Osteoblast (primary cell): ENCODE measurements around the gene BPIFB4. TPM values are rescaled to one million over a fixed set of nuclear protein-coding genes. Genes with fewer than 3 reads are reported as not detected.
"Not testable (repeated sequence)": the region's sequence is repeated elsewhere in the genome, so short reads cannot be mapped to it uniquely, and the experiment has no call there.

Source experiments
- DNase-seq: peaks from one replicate; pipeline ENCODE4 v3.0.0; 2011; ENCODE audit warnings: low spot score, mixed read lengths; ENCODE audit not compliant: insufficient read length; ENCODE audit errors: missing footprints
- H2AFZ ChIP-seq: 2 replicates; pipeline ENCODE4 v1.6.0; 2011; ENCODE audit warnings: mild to moderate bottlenecking, low read length
- H3K27ac ChIP-seq: 2 replicates; pipeline ENCODE4 v1.5.1; 2011; ENCODE audit warnings: mild to moderate bottlenecking, low read depth, low read length, moderate library complexity
- H3K27me3 ChIP-seq: 2 replicates; pipeline ENCODE4 v1.6.0; 2012; ENCODE audit warnings: mild to moderate bottlenecking, control low read depth, inconsistent platforms, low read length, moderate library complexity; ENCODE audit not compliant: insufficient read depth
- H3K36me3 ChIP-seq: 2 replicates; pipeline ENCODE4 v1.5.1; 2011; ENCODE audit warnings: mild to moderate bottlenecking, low read length, control low read depth, moderate library complexity; ENCODE audit not compliant: insufficient read depth
- H3K4me1 ChIP-seq: 2 replicates; pipeline ENCODE4 v1.5.1; 2011; ENCODE audit warnings: mild to moderate bottlenecking, low read length, control low read depth, moderate library complexity; ENCODE audit not compliant: insufficient read depth
- H3K4me2 ChIP-seq: 2 replicates; pipeline ENCODE4 v1.6.0; 2011; ENCODE audit warnings: mild to moderate bottlenecking, low read length; ENCODE audit not compliant: insufficient read depth
- H3K4me3 ChIP-seq: fragments of 200-600 bp; sonication (generic); 3 replicates; pipeline ENCODE4 v1.5.1; 2012; ENCODE audit warnings: mild to moderate bottlenecking, low read length, inconsistent platforms; ENCODE audit not compliant: insufficient read depth
- H3K79me2 ChIP-seq: 2 replicates; pipeline ENCODE4 v1.6.0; 2012; ENCODE audit warnings: mild to moderate bottlenecking, low read length, control low read depth, inconsistent platforms; ENCODE audit not compliant: insufficient read depth
- H3K9me3 ChIP-seq: 2 replicates; pipeline ENCODE4 v1.5.1; 2011; ENCODE audit warnings: low read depth, low read length, control low read depth
- H4K20me1 ChIP-seq: 2 replicates; pipeline ENCODE4 v1.6.0; 2012; ENCODE audit warnings: mild to moderate bottlenecking, low read length, control low read depth; ENCODE audit not compliant: insufficient read depth
- CTCF ChIP-seq: IDR thresholded peaks from 2 replicates; pipeline ENCODE4 v1.5.1; 2011; ENCODE audit warnings: mild to moderate bottlenecking, low read depth, low read length, moderate library complexity; ENCODE audit errors: extremely low read depth
- total RNA-seq: library from RNA; depleted of rRNA; stranded (reverse); fragments of >200 nt; gene quantifications from 2 replicates; pipeline ENCODE4 v1.2.3, GENCODE V29; 2012

The BPIFB4 gene
- total RNA-seq, 1 donor: not detected

- no peak for TF ChIP-seq CTCF
Measured at GRCh38 chr20:33103556-33103955, 24.1 kb downstream of the BPIFB4 start.

GRCh38 chr20:33104336-33104735 lies 24.9 kb downstream of the BPIFB4 start:
- Histone ChIP-seq H3K4me2 (no peak overlapping the region), H2AFZ (no peak overlapping the region), H3K4me1 (no peaks in the 10 kb centered on the region), H3K27me3 (peaks cover 9% of the 10 kb centered on the region), H3K4me3 (no peak overlapping the region), H3K27ac (no peak overlapping the region), H4K20me1 (no peaks in the 10 kb centered on the region), H3K79me2 (no peaks in the 10 kb centered on the region), H3K9me3 (no peaks in the 10 kb centered on the region), H3K36me3 (no peaks in the 10 kb centered on the region)
- no peak for TF ChIP-seq CTCF
- no peak for DNase-seq

More at GRCh38 chr20:33103556-33103955, 24.1 kb downstream of the BPIFB4 start:
- H2AFZ ChIP-seq: no peak overlapping the region
- H3K36me3 ChIP-seq: no peaks in the 10 kb centered on the region
- H3K4me2 ChIP-seq: no peak overlapping the region
- H3K79me2 ChIP-seq: no peaks in the 10 kb centered on the region
- H3K4me1 ChIP-seq: no peaks in the 10 kb centered on the region
- H3K27ac ChIP-seq: no peak overlapping the region
- H3K4me3 ChIP-seq: no peak overlapping the region
- H3K27me3 ChIP-seq: peaks cover 9% of the 10 kb centered on the region
- DNase-seq: no peak
- no peaks in the 10 kb centered on the region for H3K9me3 ChIP-seq
- no peaks in the 10 kb centered on the region for H4K20me1 ChIP-seq

GRCh38 chr20:33105316-33105924 lies 26.0 kb downstream of the BPIFB4 start:
- H3K79me2 ChIP-seq: no peaks in the 10 kb centered on the region
- no peaks in the 10 kb centered on the region for H3K36me3 ChIP-seq
- no peaks in the 10 kb centered on the region for H4K20me1 ChIP-seq
- H3K27me3 ChIP-seq: peaks cover 6% of the 10 kb centered on the region
- H3K4me3 ChIP-seq: no peak overlapping the region
- H3K27ac ChIP-seq: no peak overlapping the region
- no peak for DNase-seq
- no peaks in the 10 kb centered on the region for H3K4me1 ChIP-seq
- H2AFZ ChIP-seq: no peak overlapping the region
- H3K4me2 ChIP-seq: no peak overlapping the region
- H3K9me3 ChIP-seq: no peaks in the 10 kb centered on the region
- TF ChIP-seq CTCF: no peak

- not testable (repeated sequence) for H3K27me3 ChIP-seq, H3K9me3 ChIP-seq, H3K4me2 ChIP-seq, H3K4me3 ChIP-seq, H3K4me1 ChIP-seq, H3K27ac ChIP-seq, H3K36me3 ChIP-seq, H3K79me2 ChIP-seq, H4K20me1 ChIP-seq, H2AFZ ChIP-seq, DNase-seq
Measured at GRCh38 chr20:33106058-33106620, 26.7 kb downstream of the BPIFB4 start.
